HG03432 (cell line): ENCODE measurements around the gene DNAJC5G.

Source experiments
- ATAC-seq: cut with Tn5 transposase; IDR thresholded peaks from one replicate; pipeline ENCODE4 v1.9.1; 2021; ENCODE audit warnings: mild to moderate bottlenecking, moderate library complexity; ENCODE audit not compliant: unreplicated experiment

Gene DNAJC5G, protein sequence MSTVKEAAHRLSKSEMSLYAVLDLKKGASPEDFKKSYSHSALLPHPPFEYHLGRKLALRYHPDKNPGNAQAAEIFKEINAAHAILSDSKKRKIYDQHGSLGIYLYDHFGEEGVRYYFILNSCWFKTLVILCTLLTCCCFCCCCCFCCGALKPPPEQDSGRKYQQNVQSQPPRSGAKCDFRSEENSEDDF

DNA sequence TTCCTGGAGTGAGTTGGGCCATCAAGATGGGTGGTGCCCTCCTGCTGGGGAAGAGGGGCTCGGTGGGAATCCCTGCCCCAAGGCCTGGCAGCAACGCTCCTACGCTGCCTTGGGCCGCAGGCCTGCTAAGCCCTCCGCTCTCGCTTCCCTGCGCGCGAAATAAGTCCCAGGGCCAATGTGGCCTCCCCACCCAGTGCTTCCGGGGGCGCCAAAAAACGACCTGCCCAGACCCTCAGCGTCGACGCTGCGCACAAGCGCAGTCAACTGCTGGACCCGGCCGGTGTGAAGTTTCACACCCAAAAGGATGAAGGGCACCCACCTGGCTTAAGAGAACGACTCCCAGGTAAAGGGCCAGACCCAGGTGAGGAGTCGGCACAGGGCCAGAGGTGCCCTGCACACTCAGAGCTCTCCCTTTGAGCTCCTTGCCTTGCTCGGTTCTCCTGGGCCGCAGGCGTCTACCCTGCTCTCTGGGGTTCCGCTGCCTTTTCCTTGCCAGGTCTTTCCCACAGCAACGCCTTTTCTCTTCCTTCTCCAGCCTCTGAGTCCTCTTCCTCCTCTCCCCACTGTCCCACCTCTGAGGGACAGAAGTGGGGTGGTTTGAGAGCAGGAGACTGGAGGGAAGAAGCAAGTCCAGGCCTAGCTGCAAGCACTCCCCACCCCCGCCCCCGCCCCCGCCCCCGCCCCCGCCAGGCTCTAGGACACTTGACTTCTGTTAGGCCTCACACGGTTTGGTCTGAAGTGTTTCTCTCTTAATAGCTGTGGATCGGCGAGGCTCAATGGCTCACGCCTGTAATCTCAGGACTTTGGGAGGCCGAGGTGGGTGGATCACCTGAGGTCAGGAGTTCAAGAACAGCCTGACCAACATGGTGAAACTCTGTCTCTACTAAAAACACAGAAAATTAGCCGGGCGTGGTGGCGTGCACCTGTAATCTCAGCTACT lies at the start of gene DNAJC5G:
Gene DNAJC5G (plus strand): TSS at position 223 of the 940 bp plus-strand sequence. CDS start 1,296 bp downstream, outside the sequence.
- ATAC-seq: no peak

- no peak for ATAC-seq
Measured at GRCh38 chr2:27225526-27225925, 49.7 kb upstream of the DNAJC5G start.

- no peak for ATAC-seq
Measured at GRCh38 chr2:27227501-27227900, 47.7 kb upstream of the DNAJC5G start.

DNA sequence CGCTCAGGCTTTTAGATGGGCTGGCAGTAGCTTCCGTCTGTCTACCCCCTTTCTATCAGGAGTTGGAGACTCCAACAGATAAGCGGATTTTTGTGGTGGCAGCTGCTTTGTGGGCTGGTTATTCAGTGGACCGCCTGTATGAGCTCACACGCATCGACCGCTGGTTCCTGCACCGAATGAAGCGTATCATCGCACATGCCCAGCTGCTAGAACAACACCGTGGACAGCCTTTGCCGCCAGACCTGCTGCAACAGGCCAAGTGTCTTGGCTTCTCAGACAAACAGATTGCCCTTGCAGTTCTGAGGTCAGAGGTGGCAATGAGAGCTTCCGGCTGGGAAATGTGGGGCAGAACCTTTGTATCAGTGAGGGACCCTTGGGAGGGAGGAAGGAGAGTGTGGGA lies 43.3 kb upstream of the DNAJC5G start:
- no peak for ATAC-seq

GRCh38 chr2:27233341-27233740 lies 41.9 kb upstream of the DNAJC5G start:
- ATAC-seq: no peak

GRCh38 chr2:27236136-27236535 lies 39.1 kb upstream of the DNAJC5G start:
- no peak for ATAC-seq

- ATAC-seq: no peak
Measured at GRCh38 chr2:27236626-27237025, 38.6 kb upstream of the DNAJC5G start.

- ATAC-seq: no peak
Measured at GRCh38 chr2:27237341-27237945, 37.8 kb upstream of the DNAJC5G start.

DNA sequence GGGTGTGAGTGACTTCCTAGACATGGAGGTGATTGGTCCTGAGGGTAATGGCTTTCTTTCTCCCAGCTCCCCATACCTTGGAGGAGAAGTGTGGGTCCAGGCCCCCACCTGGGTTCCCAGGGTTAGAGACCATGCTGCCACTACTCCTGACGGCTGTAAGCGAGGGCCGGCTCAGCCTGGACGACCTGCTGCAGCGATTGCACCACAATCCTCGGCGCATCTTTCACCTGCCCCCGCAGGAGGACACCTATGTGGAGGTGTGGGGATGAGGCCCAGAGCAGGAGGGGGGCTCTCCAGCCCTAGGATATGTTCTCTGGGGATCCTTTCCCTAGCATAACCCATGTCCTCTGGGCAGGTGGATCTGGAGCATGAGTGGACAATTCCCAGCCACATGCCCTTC lies 36.3 kb upstream of the DNAJC5G start:
- ATAC-seq: no peak

DNA sequence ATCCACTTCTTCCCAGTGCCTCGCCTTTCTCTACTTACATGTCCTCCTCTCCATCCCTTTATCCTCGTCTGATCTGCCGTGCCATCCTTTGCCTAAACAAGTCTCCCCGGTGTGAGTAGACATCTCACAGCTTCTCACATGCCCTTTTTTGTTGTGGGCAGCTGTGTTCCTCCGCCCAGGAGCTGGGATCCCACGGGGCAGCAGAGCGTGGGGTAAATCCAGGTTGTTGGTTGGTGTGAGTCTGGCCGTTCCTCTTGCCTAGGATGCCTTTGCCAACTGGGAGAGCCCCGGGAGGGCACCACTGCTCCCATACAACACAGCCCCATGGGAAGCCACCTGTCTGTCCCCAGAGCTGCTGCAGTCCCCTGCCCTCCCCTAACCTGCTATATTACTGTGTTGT lies 34.8 kb upstream of the DNAJC5G start:
- ATAC-seq: no peak

DNA sequence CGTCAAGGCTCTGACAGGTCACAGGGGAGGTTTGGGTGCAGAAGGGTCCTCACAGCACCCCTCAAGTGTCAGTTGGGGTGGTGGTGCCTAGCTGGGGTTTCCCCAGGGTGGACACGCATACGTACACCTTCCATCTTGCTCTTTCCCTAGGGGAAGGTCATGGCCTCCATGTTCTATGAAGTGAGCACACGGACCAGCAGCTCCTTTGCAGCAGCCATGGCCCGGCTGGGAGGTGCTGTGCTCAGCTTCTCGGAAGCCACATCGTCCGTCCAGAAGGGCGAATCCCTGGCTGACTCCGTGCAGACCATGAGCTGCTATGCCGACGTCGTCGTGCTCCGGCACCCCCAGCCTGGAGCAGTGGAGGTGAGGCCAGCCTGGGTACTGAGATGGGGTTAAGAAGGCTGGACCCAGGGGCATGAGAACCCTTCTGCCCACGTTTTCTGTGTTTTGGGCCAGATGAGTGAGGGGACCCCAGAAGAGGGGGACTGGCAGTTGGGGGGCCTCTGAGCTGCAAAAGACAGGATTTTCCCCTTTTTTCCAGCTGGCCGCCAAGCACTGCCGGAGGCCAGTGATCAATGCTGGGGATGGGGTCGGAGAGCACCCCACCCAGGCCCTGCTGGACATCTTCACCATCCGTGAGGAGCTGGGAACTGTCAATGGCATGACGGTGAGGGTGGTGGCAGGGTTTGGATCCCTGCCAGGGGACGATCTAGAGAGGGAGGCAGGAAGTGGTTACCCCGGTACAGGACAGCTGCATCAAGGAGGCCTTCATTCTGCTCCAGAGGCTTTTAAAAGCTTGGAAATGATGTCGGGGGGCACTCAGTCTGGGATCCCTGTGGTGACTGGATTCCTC lies 33.2 kb upstream of the DNAJC5G start:
- ATAC-seq: no peak

DNA sequence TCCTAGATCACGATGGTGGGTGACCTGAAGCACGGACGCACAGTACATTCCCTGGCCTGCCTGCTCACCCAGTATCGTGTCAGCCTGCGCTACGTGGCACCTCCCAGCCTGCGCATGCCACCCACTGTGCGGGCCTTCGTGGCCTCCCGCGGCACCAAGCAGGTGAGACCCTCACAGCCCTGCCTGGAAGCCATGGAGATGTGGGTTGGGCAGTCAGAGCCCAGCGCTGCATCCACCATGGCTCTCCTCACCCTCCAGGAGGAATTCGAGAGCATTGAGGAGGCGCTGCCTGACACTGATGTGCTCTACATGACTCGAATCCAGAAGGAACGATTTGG lies 32.6 kb upstream of the DNAJC5G start:
- no peak for ATAC-seq

DNA sequence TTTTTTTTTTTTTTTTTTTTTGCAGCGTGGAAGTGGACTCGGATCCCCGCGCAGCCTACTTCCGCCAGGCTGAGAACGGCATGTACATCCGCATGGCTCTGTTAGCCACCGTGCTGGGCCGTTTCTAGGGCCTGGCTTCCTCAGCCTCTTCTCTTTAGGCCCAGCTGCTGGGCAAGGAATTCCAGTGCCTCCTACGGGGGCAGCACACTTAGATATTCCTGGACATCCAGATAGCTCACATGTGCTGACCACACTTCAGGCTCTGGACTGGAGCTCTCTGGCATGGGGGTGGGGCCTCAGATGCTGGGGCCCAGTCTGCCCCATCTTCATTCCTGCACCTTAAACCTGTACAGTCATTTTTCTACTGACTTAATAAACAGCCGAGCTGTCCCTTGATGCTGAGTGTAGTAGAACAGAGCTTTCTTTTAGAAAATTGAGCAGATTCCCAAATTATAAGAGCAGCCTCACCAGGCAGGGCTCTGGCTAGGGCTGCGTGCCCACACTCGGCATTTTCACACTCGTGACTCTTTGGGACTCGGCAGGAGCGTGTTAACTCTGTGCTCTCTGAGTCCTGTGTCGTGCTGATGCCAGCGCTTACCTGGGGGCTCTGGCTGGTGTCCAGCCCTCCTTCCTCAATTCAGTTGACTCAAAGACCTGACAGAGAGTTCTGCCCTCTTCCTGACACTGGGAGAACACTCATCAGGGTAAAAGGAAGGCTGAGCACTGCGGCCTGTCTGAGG lies 31.7 kb upstream of the DNAJC5G start:
- no peak for ATAC-seq

DNA sequence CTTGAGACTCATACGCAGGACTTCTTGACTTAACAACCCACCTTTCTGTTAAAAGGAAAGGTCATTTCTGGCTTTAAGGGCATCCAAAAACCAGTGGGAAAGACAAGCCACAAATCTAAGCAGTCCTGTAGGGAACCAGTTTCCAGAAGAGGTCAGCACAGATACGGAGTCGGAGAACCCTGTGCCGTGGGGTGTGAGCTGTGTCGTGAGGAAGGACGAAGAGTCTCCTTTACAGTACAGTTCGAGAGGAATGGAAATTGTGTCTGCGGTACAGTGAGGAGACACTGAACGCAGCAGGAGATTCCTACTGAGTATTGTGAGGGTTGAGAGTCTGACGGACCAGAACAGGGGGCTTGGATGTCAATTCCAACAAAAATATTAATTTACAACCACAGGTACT lies 30.1 kb upstream of the DNAJC5G start:
- ATAC-seq: no peak

- no peak for ATAC-seq
Measured at GRCh38 chr2:27245626-27246025, 29.6 kb upstream of the DNAJC5G start.

DNA sequence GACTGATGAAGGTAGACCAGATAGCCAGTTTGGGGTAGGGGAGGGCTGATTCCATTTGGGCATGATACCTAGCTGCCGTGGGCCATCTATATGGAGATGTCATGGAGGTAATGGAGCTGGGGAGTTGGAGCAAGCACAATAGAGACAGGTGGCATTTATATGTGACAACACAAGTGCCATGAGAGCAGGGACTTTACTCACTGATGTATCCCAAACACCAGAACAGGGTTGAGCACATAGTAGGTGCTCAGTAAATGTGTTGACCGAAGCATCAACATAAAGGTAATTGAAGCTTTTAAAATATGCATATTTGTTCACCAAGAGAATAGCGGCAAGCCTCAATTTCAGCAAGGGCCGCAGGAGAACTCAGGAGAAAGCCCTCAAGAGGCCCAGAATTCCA lies 27.3 kb upstream of the DNAJC5G start:
- no peak for ATAC-seq

GRCh38 chr2:27249159-27249890 lies 25.9 kb upstream of the DNAJC5G start:
- no peak for ATAC-seq

DNA sequence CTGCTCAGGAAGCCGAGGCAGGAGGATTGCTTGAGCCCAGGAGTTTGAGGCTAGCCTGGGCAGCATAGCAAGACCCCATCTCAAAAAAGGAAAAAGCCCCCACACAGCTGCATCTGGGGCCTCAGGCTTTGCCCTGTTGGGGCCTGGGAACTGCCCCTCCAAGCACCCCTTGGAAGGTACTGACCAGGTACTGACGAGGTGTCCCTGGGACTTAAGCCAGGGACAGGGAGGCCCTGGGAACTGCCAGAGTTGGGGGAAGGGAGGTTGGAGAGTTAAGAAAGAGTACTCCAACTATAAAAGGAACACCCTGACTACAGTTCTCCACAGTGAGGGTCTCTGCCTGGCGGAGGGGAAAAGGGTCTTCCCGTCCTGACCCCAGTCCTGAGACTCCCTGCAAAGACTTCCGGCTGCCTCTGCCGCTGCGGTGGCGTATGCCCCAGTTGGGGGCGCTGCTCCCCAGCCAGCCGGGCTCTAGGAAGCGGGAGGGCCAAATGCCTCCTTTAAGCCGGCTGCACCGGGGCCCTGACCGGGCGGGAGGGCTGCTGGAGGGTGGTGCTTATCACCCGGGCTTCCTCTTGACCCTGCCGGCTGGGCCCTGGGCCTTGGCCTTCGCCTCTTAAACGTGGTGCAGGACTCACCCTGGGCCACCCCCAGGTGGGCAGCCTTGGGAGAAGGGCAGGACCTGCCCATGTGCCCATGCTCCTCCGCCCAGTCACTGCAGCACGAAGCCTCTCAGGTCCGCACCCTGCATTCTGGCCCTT lies 25.2 kb upstream of the DNAJC5G start:
- ATAC-seq: no peak
